GM23248 (cell line): ENCODE results near the gene MRPL20. TPM values are rescaled to one million over a fixed set of nuclear protein-coding genes. Genes with fewer than 3 reads are reported as not detected.
"Not testable (repeated sequence)": the region's sequence is repeated elsewhere in the genome, so short reads cannot be mapped to it uniquely, and the experiment has no call there.

ENCODE experiments used
- DNase-seq: peaks from one replicate; pipeline ENCODE4 v3.0.0-alpha.2; 2015
- H2AFZ ChIP-seq: fragments of 200-600 bp; sonication (generic); 2 replicates; pipeline ENCODE4 v1.6.1; 2016; ENCODE audit warnings: antibody characterized with exemption
- H3F3A ChIP-seq: fragments of 200-600 bp; sonication (generic); 2 replicates; pipeline ENCODE4 v1.6.1; 2016; ENCODE audit warnings: mild to moderate bottlenecking, antibody characterized with exemption, mixed run types; ENCODE audit not compliant: insufficient read depth
- H3K27ac ChIP-seq: fragments of 200-600 bp; sonication (generic); 2 replicates; pipeline ENCODE4 v1.5.1; 2016; ENCODE audit warnings: mild to moderate bottlenecking
- H3K27me3 ChIP-seq: fragments of 200-600 bp; sonication (generic); replicated peaks from 2 replicates; pipeline ENCODE4 v1.6.1; 2016; ENCODE audit warnings: mild to moderate bottlenecking; ENCODE audit not compliant: insufficient read depth
- H3K36me3 ChIP-seq: fragments of 200-600 bp; sonication (generic); 2 replicates; pipeline ENCODE4 v1.6.1; 2016; ENCODE audit warnings: low read depth, mild to moderate bottlenecking
- H3K4me1 ChIP-seq: fragments of 200-600 bp; sonication (generic); 2 replicates; pipeline ENCODE4 v1.6.1; 2016; ENCODE audit warnings: mild to moderate bottlenecking; ENCODE audit not compliant: insufficient read depth
- H3K4me2 ChIP-seq: fragments of 200-600 bp; sonication (generic); one replicate; pipeline ENCODE4 v1.6.1; 2016; ENCODE audit warnings: mild to moderate bottlenecking; ENCODE audit not compliant: unreplicated experiment
- H3K4me3 ChIP-seq: fragments of 200-600 bp; sonication (generic); 2 replicates; pipeline ENCODE4 v1.5.1; 2016; ENCODE audit warnings: mild to moderate bottlenecking
- H3K79me2 ChIP-seq: fragments of 200-600 bp; sonication (generic); 2 replicates; pipeline ENCODE4 v1.6.1; 2016; ENCODE audit warnings: mild to moderate bottlenecking; ENCODE audit not compliant: insufficient read depth
- H3K9ac ChIP-seq: fragments of 200-600 bp; sonication (generic); 2 replicates; pipeline ENCODE4 v1.6.1; 2016; ENCODE audit warnings: mild to moderate bottlenecking
- H3K9me2 ChIP-seq: fragments of 200-600 bp; sonication (generic); 2 replicates; pipeline ENCODE4 v1.6.1; 2016; ENCODE audit warnings: mixed run types, mild to moderate bottlenecking, moderate library complexity; ENCODE audit not compliant: insufficient read depth
- H3K9me3 ChIP-seq: fragments of 200-600 bp; sonication (generic); one replicate; pipeline ENCODE4 v1.6.1; 2017; ENCODE audit warnings: low read depth
- H4K20me1 ChIP-seq: fragments of 200-600 bp; sonication (generic); 2 replicates; pipeline ENCODE4 v1.6.0; 2016; ENCODE audit not compliant: insufficient read depth
- EZH2 ChIP-seq: fragments of 200-600 bp; sonication (generic); IDR thresholded peaks from 2 replicates; pipeline ENCODE4 v1.6.1; 2018; ENCODE audit warnings: antibody characterized with exemption, mild to moderate bottlenecking; ENCODE audit not compliant: insufficient read depth, poor library complexity, severe bottlenecking
- EZH2phosphoT487 ChIP-seq: fragments of 200-600 bp; sonication (generic); IDR thresholded peaks from 2 replicates; pipeline ENCODE4 v1.6.1; 2018; ENCODE audit warnings: antibody characterized with exemption, moderate library complexity, mild to moderate bottlenecking, low read depth; ENCODE audit not compliant: insufficient read depth
- WGBS, 2 experiments: methylation state at CpG; one replicate each; pipeline ENCODE4 v1.1.6; 2015 to 2017; ENCODE audit warnings: low lambda C conversion rate in 2 of 2, low coverage in 1 of 2; ENCODE audit errors: missing lambda C conversion rate in 2 of 2; 5-methylcytosine and 5-hydroxymethylcytosine counted together
- in situ Hi-C: fragments of 300-500 bp; cut with MboI; formaldehyde crosslinking; loops from 2 replicates; pipeline ENCODE4 v1.15.0; 2020
- polyA plus RNA-seq: library from polyadenylated mRNA; unstranded; fragments of >200 nt; fragmentation: Nextera tagmentation; extraction: Ambion mirVana; gene quantifications from 2 replicates; pipeline ENCODE4 v1.2.1, GENCODE V29; 2016
- total RNA-seq: library from RNA; depleted of rRNA; stranded (reverse); fragments of >200 nt; shearing (Covaris generic); gene quantifications from 2 replicates; pipeline ENCODE4 v1.2.3, GENCODE V29; 2014

MRPL20 gene
- total and polyA plus RNA-seq, 2 experiments from 2014 or later: 88.9 to 181 TPM

DNA sequence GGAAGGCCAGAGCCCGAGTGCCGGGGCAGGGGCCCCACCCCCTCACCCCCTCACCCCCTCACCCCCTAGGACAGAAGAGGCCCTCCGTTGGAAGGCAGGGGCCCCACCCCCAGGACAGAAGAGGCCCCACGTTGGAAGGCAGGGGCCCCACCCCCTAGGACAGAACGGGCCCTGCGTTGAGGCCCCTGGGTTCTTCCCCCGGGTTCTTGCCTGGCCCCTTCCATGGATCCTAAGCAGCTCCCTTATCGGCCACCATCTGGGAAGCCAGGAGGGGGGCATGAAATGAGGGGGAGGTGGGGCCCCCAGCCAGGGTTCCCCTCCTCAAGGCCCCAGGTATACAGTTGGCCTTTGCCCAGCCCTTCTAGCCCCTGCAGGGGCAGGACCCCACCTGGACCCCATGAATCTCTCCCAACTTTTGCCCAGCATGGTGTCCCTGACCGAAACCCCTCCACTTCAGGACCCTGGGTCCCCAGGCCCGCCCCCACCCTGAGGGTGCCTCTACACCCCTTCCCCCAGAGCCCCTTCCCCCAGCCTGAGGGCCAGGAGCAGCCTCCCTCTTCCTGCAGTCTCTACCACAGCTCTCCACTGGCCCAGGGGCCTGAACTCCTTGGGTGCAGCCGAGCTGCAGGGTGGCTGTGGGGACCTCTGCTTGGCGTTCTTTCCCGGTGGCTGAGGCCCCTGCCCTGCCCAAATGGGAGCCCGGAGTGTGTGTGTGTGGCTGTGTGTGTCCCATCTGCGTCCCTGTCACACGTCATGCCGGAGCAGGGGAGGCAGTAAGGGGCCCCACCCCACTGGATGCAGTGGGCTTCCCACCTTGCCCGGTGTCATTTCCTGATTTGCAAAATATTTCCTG, 24.1 kb upstream of the MRPL20 start:
- Histone ChIP-seq H3K9me2 (no peaks in the 10 kb centered on the region), H3F3A (0 out of 2 replicates have a peak, but pooled peaks cover 7% of the 10 kb centered on the region), H3K79me2 (no peaks in the 10 kb centered on the region), H3K27ac (no peak overlapping the region), H2AFZ (no peak overlapping the region), H3K4me1 (no peaks in the 10 kb centered on the region), H3K9ac (no peak overlapping the region), H3K4me3 (no peak overlapping the region), H3K36me3 (no peaks in the 10 kb centered on the region), H3K9me3 (no peaks in the 10 kb centered on the region), H3K27me3 (no peaks in the 10 kb centered on the region), H4K20me1 (no peaks in the 10 kb centered on the region), H3K4me2 (no peak overlapping the region)
- in situ Hi-C loops: no loop called here
- TF ChIP-seq EZH2phosphoT487: no peak
- TF ChIP-seq EZH2: no peak
- DNase-seq: no peak
- WGBS, 2 experiments: 71 to 78% methylated on average over 11 to 18 of the region's 18 CpGs

DNA sequence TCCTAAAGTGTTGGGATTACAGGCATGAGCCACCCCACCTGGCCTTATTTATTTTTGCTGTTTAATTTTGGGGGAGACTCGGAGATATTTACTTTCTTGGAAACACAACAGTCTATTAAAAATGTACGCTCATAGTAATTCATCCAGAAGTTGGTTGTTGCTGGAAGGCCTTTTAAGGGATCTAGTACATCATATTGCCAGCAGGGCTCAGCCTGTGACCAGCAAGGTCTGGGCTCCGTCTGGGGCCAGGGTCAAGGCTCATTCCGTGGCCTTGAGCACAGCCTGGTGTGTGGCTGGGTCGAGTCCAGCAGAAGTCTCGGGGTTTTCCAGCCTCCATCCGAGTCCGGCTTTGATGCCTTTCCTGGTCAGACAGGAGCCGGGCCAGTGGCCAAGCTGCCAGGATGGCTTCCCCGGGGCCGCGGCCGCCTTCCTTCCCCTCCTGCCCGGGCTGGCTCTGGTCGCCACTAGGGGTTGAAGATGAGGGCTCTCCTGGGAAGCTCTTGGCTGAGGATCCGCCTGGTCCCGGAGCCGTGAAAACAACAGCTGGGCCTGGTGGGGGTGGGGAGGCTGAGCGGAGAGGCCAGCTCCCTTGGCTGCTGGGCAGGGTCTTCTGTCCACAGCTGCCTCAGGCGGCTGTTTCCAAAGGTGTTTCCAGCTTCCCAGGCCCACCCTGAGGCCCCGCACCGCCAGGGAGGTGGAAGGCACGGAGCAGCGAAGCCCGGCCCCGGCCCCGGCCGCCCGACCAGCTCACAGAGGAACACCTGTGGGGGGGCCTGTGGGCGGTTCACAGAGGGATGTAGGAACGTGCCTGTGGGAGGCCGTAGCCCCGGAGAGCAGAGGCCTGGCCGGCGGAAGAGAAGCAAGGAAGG, 23.3 kb upstream of the MRPL20 start:
- Histone ChIP-seq H3K9ac (no peak overlapping the region), H3K79me2 (no peaks in the 10 kb centered on the region), H4K20me1 (no peaks in the 10 kb centered on the region), H3K36me3 (no peaks in the 10 kb centered on the region), H3K4me2 (no peak overlapping the region), H3K27me3 (no peaks in the 10 kb centered on the region), H2AFZ (no peak overlapping the region), H3K27ac (no peak overlapping the region), H3K4me3 (no peak overlapping the region), H3K9me2 (no peaks in the 10 kb centered on the region), H3K4me1 (no peaks in the 10 kb centered on the region), H3K9me3 (no peaks in the 10 kb centered on the region), H3F3A (0 out of 2 replicates have a peak, but pooled peaks cover 7% of the 10 kb centered on the region)
- peak; percentile 27 for DNase-seq
- in situ Hi-C loops: no loop called here
- 45 to 52% methylated on average over 31 to 35 of the region's 35 CpGs for WGBS, 2 experiments
- TF ChIP-seq EZH2: no peak
- TF ChIP-seq EZH2phosphoT487: no peak

DNA sequence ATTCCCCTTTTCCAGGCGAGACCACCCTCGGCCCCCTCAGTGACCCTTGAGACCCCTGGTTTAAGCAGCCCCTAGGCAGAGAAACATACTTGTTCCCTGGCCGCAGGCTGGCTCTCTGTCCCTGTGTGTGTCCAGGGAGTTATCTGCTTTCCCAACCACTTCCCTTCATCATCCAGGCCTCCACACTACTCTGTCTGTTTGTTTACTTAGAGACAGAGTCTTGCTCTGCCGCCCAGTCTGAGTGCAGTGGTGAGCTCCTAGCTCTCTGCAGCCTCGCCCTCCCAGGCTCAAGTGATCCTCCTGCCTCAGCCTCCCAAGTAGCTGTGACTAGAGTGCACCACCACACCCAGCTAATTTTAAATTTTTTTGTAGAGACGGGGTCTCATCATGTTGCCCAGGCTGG, 22.6 kb upstream of the MRPL20 start:
- H3K9me2 ChIP-seq: no peaks in the 10 kb centered on the region
- H3K36me3 ChIP-seq: no peaks in the 10 kb centered on the region
- TF ChIP-seq EZH2phosphoT487 (no peak), EZH2 (no peak)
- H3K9ac ChIP-seq: no peak overlapping the region
- H3K79me2 ChIP-seq: no peaks in the 10 kb centered on the region
- WGBS, 2 experiments: 74% methylated on average over 6 of the region's 6 CpGs
- no peak overlapping the region for H3K4me2 ChIP-seq
- H3K4me3 ChIP-seq: no peak overlapping the region
- no peak overlapping the region for H3K27ac ChIP-seq
- in situ Hi-C loops: no loop called here
- H3K4me1 ChIP-seq: no peaks in the 10 kb centered on the region
- no peak for DNase-seq
- H3K9me3 ChIP-seq: no peaks in the 10 kb centered on the region
- H3F3A ChIP-seq: 0 out of 2 replicates have a peak, but pooled peaks cover 7% of the 10 kb centered on the region
- H2AFZ ChIP-seq: no peak overlapping the region
- no peaks in the 10 kb centered on the region for H4K20me1 ChIP-seq
- no peaks in the 10 kb centered on the region for H3K27me3 ChIP-seq

DNA sequence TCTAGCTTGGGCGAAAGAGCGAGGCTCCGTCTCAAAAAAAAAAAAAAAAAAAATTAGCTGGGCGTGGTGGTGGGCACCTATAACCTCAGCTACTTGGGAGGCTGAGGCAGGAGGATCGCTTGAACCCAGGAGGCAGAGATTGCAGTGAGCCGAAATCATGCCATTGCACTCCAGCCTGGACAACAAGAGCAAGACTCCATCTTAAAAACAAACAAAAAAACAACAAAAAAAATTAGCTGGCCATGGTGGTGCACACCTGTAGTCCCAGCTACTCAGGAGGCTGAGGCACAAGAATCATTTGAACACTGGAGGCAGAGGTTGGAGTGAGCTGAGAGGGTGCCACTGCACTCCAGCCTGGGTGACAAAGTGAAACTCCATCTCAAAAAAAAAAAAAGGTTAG, 21.9 kb upstream of the MRPL20 start:
- H3K4me3 ChIP-seq, H4K20me1 ChIP-seq, H3K79me2 ChIP-seq, H2AFZ ChIP-seq, H3K9me3 ChIP-seq, H3K9me2 ChIP-seq, H3F3A ChIP-seq, in situ Hi-C loops, DNase-seq, H3K27me3 ChIP-seq, H3K9ac ChIP-seq, H3K36me3 ChIP-seq, H3K4me1 ChIP-seq, H3K4me2 ChIP-seq, H3K27ac ChIP-seq: not testable (repeated sequence)
- WGBS, 2 experiments: 66 to 89% methylated on average over 3 to 6 of the region's 6 CpGs
